ENCODE results near the gene CARNS1.

DNA sequence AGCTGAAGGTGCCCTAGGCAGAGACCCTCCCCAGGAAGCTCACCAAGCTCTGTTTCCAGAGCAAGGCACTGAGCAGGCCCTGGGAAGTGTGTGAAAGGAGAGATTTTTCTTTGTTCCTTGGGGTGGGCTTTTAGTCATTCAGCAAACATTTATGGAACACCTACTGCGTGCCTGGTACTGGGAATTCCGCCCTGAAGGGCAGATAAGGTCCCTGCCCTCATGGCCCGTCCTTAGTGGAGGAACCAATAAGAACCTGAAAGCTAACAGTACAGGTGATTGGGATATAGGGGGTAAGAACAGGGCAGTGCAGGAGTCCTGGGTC is 49.7 kb downstream of the CARNS1 start:
- TF ChIP-seq, protein P1, sequence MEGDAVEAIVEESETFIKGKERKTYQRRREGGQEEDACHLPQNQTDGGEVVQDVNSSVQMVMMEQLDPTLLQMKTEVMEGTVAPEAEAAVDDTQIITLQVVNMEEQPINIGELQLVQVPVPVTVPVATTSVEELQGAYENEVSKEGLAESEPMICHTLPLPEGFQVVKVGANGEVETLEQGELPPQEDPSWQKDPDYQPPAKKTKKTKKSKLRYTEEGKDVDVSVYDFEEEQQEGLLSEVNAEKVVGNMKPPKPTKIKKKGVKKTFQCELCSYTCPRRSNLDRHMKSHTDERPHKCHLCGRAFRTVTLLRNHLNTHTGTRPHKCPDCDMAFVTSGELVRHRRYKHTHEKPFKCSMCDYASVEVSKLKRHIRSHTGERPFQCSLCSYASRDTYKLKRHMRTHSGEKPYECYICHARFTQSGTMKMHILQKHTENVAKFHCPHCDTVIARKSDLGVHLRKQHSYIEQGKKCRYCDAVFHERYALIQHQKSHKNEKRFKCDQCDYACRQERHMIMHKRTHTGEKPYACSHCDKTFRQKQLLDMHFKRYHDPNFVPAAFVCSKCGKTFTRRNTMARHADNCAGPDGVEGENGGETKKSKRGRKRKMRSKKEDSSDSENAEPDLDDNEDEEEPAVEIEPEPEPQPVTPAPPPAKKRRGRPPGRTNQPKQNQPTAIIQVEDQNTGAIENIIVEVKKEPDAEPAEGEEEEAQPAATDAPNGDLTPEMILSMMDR (IDR thresholded peaks at IDR 0.05): no peak
- TF ChIP-seq EP300 (IDR thresholded peaks at IDR 0.05; ENCODE audit: low read depth): no peak
- TF ChIP-seq POLR2AphosphoS5 (IDR thresholded peaks at IDR 0.05): no peak
- no peak for TF ChIP-seq POLR2A (IDR thresholded peaks at IDR 0.05)
